Measurements from ENCODE around the gene C16orf54. TPM values are rescaled to one million over a fixed set of nuclear protein-coding genes. Genes with fewer than 3 reads are reported as not detected.

C16orf54 gene
- total RNA-seq, 4 donors from 2014 or later = 2.2 to 9.9 (median 3.6) TPM

GRCh38 chr16:29719063-29719462, 26.7 kb downstream of the C16orf54 start:
- TF ChIP-seq, protein P1, sequence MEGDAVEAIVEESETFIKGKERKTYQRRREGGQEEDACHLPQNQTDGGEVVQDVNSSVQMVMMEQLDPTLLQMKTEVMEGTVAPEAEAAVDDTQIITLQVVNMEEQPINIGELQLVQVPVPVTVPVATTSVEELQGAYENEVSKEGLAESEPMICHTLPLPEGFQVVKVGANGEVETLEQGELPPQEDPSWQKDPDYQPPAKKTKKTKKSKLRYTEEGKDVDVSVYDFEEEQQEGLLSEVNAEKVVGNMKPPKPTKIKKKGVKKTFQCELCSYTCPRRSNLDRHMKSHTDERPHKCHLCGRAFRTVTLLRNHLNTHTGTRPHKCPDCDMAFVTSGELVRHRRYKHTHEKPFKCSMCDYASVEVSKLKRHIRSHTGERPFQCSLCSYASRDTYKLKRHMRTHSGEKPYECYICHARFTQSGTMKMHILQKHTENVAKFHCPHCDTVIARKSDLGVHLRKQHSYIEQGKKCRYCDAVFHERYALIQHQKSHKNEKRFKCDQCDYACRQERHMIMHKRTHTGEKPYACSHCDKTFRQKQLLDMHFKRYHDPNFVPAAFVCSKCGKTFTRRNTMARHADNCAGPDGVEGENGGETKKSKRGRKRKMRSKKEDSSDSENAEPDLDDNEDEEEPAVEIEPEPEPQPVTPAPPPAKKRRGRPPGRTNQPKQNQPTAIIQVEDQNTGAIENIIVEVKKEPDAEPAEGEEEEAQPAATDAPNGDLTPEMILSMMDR (IDR thresholded peaks at IDR 0.05) = no peak
- no peak for TF ChIP-seq POLR2A (IDR thresholded peaks at IDR 0.05)
- Histone ChIP-seq H3K4me3 (no peak overlapping the region), H3K36me3 (no peaks in the 10 kb centered on the region), H3K9me3 (no peaks in the 10 kb centered on the region), H3K27ac (no peak overlapping the region), H3K4me1 (no peaks in the 10 kb centered on the region), H3K27me3 (no peaks in the 10 kb centered on the region)
- no peak for DNase-seq

GRCh38 chr16:29717113-29717512, 28.7 kb downstream of the C16orf54 start:
- Histone ChIP-seq H3K27me3 (no peaks in the 10 kb centered on the region), H3K36me3 (no peaks in the 10 kb centered on the region), H3K27ac (no peak overlapping the region), H3K4me1 (no peaks in the 10 kb centered on the region), H3K4me3 (no peak overlapping the region), H3K9me3 (no peaks in the 10 kb centered on the region)
- DNase-seq = no peak
- TF ChIP-seq, protein P1 (IDR thresholded peaks at IDR 0.05) = no peak
- TF ChIP-seq POLR2A (IDR thresholded peaks at IDR 0.05) = no peak

GRCh38 chr16:29714972-29715371, 30.8 kb downstream of the C16orf54 start:
- H3K4me3 ChIP-seq = no peak overlapping the region
- no peaks in the 10 kb centered on the region for H3K27me3 ChIP-seq
- peaks cover 0 to 7% (median 0%) of the 10 kb centered on the region in 4 donors for H3K4me1 ChIP-seq
- no peak for DNase-seq
- no peaks in the 10 kb centered on the region for H3K9me3 ChIP-seq
- H3K27ac ChIP-seq = no peak overlapping the region
- no peaks in the 10 kb centered on the region for H3K36me3 ChIP-seq
- TF ChIP-seq, protein P1 (IDR thresholded peaks at IDR 0.05) = no peak
- no peak for TF ChIP-seq POLR2A (IDR thresholded peaks at IDR 0.05)

DNA sequence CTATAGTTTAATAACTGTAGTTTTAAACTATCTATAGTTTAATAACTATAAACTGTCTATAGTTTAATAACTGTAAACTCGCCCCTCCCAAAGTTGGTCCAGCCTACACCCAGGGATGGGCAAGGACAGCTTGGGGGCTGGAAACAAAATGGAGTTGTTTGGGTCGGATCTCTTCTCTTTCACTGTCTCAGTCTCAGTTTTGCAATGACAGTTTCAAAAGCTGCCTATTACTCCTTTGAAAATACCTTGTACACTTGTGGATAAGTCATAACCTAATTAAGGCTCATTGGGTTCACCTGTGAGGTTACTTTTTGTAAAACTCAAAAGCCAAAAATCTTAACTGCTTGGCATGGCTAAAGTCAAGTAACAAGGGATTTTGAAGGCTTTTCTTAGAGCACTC, 31.4 kb downstream of the C16orf54 start:
- DNase-seq = no peak
- no peaks in the 10 kb centered on the region for H3K9me3 ChIP-seq
- H3K27me3 ChIP-seq = no peaks in the 10 kb centered on the region
- H3K27ac ChIP-seq = no peak overlapping the region
- H3K36me3 ChIP-seq = no peaks in the 10 kb centered on the region
- H3K4me3 ChIP-seq = no peak overlapping the region
- peaks cover 0 to 7% (median 0%) of the 10 kb centered on the region in 4 donors for H3K4me1 ChIP-seq
- TF ChIP-seq POLR2A (IDR thresholded peaks at IDR 0.05) = no peak
- TF ChIP-seq, protein P1 (IDR thresholded peaks at IDR 0.05) = no peak

GRCh38 chr16:29712809-29713208, 33.0 kb downstream of the C16orf54 start:
- Histone ChIP-seq H3K9me3 (no peaks in the 10 kb centered on the region), H3K4me1 (peaks cover 0 to 7% (median 0%) of the 10 kb centered on the region in 4 donors), H3K27ac (no peak overlapping the region), H3K27me3 (no peaks in the 10 kb centered on the region), H3K36me3 (no peaks in the 10 kb centered on the region), H3K4me3 (no peak overlapping the region)
- no peak for DNase-seq
- TF ChIP-seq POLR2A (IDR thresholded peaks at IDR 0.05) = no peak
- TF ChIP-seq, protein P1 (IDR thresholded peaks at IDR 0.05) = no peak
